ENCODE measurements around the gene SLC5A8. TPM values are rescaled to one million over a fixed set of nuclear protein-coding genes. Genes with fewer than 3 reads are reported as not detected.

The SLC5A8 gene
- total RNA-seq, 1 experiment from 2014 or later: 0.07 TPM

DNA sequence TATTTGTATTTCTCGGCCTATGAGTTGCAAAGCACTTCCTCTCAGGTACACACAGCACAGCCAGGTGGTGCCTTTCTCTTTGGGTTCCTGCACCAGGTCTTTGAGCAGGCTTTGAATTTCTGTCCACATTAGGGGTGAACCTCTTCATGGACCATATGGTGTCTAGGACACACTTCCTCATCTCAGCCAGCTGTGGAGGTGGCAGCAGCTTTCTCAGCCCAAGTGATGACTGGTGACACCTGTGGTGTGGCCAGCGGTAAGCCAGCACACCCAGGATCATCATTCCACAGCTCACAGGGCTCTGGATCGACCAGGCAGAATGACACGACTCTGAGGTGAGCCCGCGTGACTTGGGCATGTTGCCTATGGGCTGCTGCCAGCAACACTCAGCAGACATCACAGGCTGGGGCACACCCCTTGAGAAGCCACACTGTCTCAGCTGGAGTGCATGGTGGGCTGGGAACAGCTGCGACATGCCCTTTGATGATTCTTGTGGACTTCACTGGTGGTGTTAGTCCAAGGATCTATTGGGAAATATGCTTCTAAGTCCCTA is 36.8 kb downstream of the SLC5A8 start:
- Histone ChIP-seq H3K4ac (ENCODE audit: low read depth, low read length) (no peak overlapping the region), H3K4me1 (ENCODE audit: insufficient read depth, low read length) (no peaks in the 10 kb centered on the region), H3K23me2 (ENCODE audit: insufficient read length, low read depth, low read length, poor library complexity, severe bottlenecking) (no peaks in the 10 kb centered on the region), H2BK15ac (ENCODE audit: low read depth, low read length) (no peak overlapping the region), H3K9me3 (ENCODE audit: control insufficient read depth, low read depth, low read length) (no peaks in the 10 kb centered on the region), H2BK5ac (ENCODE audit: insufficient read length, low read length) (no peak overlapping the region), H3K4me2 (ENCODE audit: insufficient read depth, insufficient read length, low read length) (no peak overlapping the region), H3K79me1 (ENCODE audit: insufficient read depth, low read depth, low read length, poor library complexity, severe bottlenecking) (no peaks in the 10 kb centered on the region), H4K91ac (ENCODE audit: insufficient read length, low read depth, low read length) (no peak overlapping the region), H4K5ac (ENCODE audit: insufficient read length, low read depth, low read length) (no peak overlapping the region), H3K56ac (ENCODE audit: insufficient read length, low read depth, low read length) (no peak overlapping the region), H4K20me1 (ENCODE audit: control insufficient read depth, insufficient read depth, insufficient read length) (no peaks in the 10 kb centered on the region), H3K14ac (ENCODE audit: insufficient read depth, low read length) (no peak overlapping the region), H2BK20ac (ENCODE audit: low read depth, low read length, poor library complexity, severe bottlenecking) (no peak overlapping the region), H2BK120ac (ENCODE audit: low read depth, low read length, poor library complexity, severe bottlenecking) (no peak overlapping the region), H3K9ac (ENCODE audit: extremely low read depth, insufficient read length, low read length) (no peak overlapping the region), H2AK5ac (ENCODE audit: insufficient read length, low read length) (no peak overlapping the region), H3K79me2 (ENCODE audit: insufficient read depth, low read length) (no peaks in the 10 kb centered on the region), H3T11ph (ENCODE audit: low read length) (no peak overlapping the region), H3K18ac (ENCODE audit: insufficient read length, low read depth, low read length) (no peak overlapping the region), H2BK12ac (ENCODE audit: insufficient read length, low read depth, low read length) (no peak overlapping the region), H3K27ac (ENCODE audit: insufficient read length, low read depth, low read length) (no peak overlapping the region), H2AFZ (ENCODE audit: low read length) (no peak overlapping the region), H4K8ac (replicated peaks; ENCODE audit: insufficient read length, low read depth, low read length) (no peak overlapping the region), H3K23ac (ENCODE audit: insufficient read length, low read depth, low read length) (no peak overlapping the region), H3K27me3 (ENCODE audit: insufficient read depth, low read length) (no peaks in the 10 kb centered on the region)
- no CpG with 5 or more reads among the region's 7 CpGs for WGBS (ENCODE audit: extremely low coverage, insufficient read length, low lambda C conversion rate)
- no peaks in the 10 kb centered on the region; a peak in 2 of 7 replicates for H3K36me3 Mint-ChIP-seq (ENCODE audit: insufficient read depth in 1 of 3, low read depth in 3 of 3)
- TF ChIP-seq, protein P1, sequence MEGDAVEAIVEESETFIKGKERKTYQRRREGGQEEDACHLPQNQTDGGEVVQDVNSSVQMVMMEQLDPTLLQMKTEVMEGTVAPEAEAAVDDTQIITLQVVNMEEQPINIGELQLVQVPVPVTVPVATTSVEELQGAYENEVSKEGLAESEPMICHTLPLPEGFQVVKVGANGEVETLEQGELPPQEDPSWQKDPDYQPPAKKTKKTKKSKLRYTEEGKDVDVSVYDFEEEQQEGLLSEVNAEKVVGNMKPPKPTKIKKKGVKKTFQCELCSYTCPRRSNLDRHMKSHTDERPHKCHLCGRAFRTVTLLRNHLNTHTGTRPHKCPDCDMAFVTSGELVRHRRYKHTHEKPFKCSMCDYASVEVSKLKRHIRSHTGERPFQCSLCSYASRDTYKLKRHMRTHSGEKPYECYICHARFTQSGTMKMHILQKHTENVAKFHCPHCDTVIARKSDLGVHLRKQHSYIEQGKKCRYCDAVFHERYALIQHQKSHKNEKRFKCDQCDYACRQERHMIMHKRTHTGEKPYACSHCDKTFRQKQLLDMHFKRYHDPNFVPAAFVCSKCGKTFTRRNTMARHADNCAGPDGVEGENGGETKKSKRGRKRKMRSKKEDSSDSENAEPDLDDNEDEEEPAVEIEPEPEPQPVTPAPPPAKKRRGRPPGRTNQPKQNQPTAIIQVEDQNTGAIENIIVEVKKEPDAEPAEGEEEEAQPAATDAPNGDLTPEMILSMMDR (conservative IDR thresholded peaks at IDR 0.05): no peak
- H3K27ac Mint-ChIP-seq: no peak overlapping the region
- peaks cover 0 to 5% of the 10 kb centered on the region in 2 experiments; a peak in 2 of 5 replicates for H3K9me3 Mint-ChIP-seq
- H3K27me3 Mint-ChIP-seq (ENCODE audit: low read depth): no peaks in the 10 kb centered on the region
- no peak for DNase-seq
- H3K4me1 Mint-ChIP-seq: no peaks in the 10 kb centered on the region; a peak in 1 of 4 replicates
- no peak overlapping the region for H3K4me3 Mint-ChIP-seq
